PC-9 (cell line): ENCODE data around the gene MOV10L1. TPM values are rescaled to one million over a fixed set of nuclear protein-coding genes. Genes with fewer than 3 reads are reported as not detected.

ENCODE experiments used
- BruUV-seq: library from RNA; stranded (reverse); fragments of 400-500 nt; replicated peaks from 2 replicates; lab custom pipeline; 2021; lab: Mats Ljungman, UMichigan
- CTCF ChIA-PET: fragments of 300-600 bp; sonication (Branson Sonifier 250); formaldehyde crosslinking; loops from one replicate; lab custom pipeline; 2022; ENCODE audit warnings: antibody characterized with exemption; lab: Charles Lee
- POLR2A ChIA-PET: fragments of 300-600 bp; sonication (Branson Sonifier 250); formaldehyde crosslinking; loops from one replicate; lab custom pipeline; 2022; ENCODE audit warnings: antibody characterized with exemption; ENCODE audit not compliant: unreplicated experiment; lab: Charles Lee
- DNase-seq, 2 experiments: peaks; one replicate each; pipeline versions ENCODE4 v3.0.0 to v3.0.0-alpha.2; 2015 to 2022; ENCODE audit warnings: mixed read lengths in 1 of 2
- H2AFZ ChIP-seq: fragments of 200-600 bp; sonication (generic); 2 replicates; pipeline ENCODE4 v1.8.1; 2017; ENCODE audit warnings: antibody characterized with exemption
- H3F3A ChIP-seq: fragments of 200-600 bp; sonication (generic); 2 replicates; pipeline ENCODE4 v1.8.1; 2017; ENCODE audit warnings: antibody characterized with exemption, mild to moderate bottlenecking, low read depth; ENCODE audit not compliant: insufficient read depth
- H3K27ac ChIP-seq: fragments of 200-600 bp; sonication (generic); 2 replicates; pipeline ENCODE4 v1.6.1; 2016; ENCODE audit warnings: mixed run types
- H3K27me3 ChIP-seq: fragments of 200-600 bp; sonication (generic); 2 replicates; pipeline ENCODE4 v1.6.1; 2016; ENCODE audit warnings: low read depth, mixed run types; ENCODE audit not compliant: insufficient read depth
- H3K36me3 ChIP-seq: fragments of 200-600 bp; sonication (generic); 2 replicates; pipeline ENCODE4 v1.6.1; 2016; ENCODE audit warnings: low read depth, mixed run types
- H3K4me1 ChIP-seq: fragments of 200-600 bp; sonication (generic); replicated peaks from 2 replicates; pipeline ENCODE4 v1.6.1; 2016; ENCODE audit warnings: mixed run types; ENCODE audit not compliant: insufficient read depth
- H3K4me2 ChIP-seq: fragments of 200-600 bp; sonication (generic); 2 replicates; pipeline ENCODE4 v1.6.1; 2017; ENCODE audit warnings: mixed run types
- H3K4me3 ChIP-seq: fragments of 200-600 bp; sonication (generic); 2 replicates; pipeline ENCODE4 v1.6.1; 2016; ENCODE audit warnings: mixed run types
- H3K79me2 ChIP-seq: fragments of 200-600 bp; sonication (generic); 2 replicates; pipeline ENCODE4 v1.6.1; 2017; ENCODE audit warnings: low read depth, mixed run types
- H3K9me2 ChIP-seq: fragments of 200-600 bp; sonication (generic); 2 replicates; pipeline ENCODE4 v1.8.1; 2017; ENCODE audit warnings: mild to moderate bottlenecking; ENCODE audit not compliant: insufficient read depth
- H3K9me3 ChIP-seq: fragments of 200-600 bp; sonication (generic); 2 replicates; pipeline ENCODE4 v1.8.1; 2016; ENCODE audit warnings: low read depth; ENCODE audit not compliant: insufficient read depth
- H4K20me1 ChIP-seq: fragments of 200-600 bp; sonication (generic); 2 replicates; pipeline ENCODE4 v1.8.1; 2017; ENCODE audit not compliant: insufficient read depth
- CTCF ChIP-seq: fragments of 200-600 bp; sonication (generic); conservative IDR thresholded peaks from 2 replicates; pipeline ENCODE4 v1.6.1; 2017; ENCODE audit warnings: mixed run types, antibody characterized with exemption, mild to moderate bottlenecking, moderate library complexity
- EZH2 ChIP-seq: fragments of 200-600 bp; sonication (generic); IDR thresholded peaks from 2 replicates; pipeline ENCODE4 v1.8.0; 2017; ENCODE audit warnings: antibody characterized with exemption, low read depth
- intact Hi-C: fragments of 100-400 bp; cut with micrococcal nuclease; formaldehyde crosslinking; loops from one replicate; pipeline ENCODE4 v1.10.0; 2022; ENCODE audit not compliant: unreplicated experiment
- total RNA-seq: library from RNA; stranded (reverse); gene quantifications from 2 replicates; pipeline ENCODE4 v1.2.3, GENCODE V29; 2021

Gene MOV10L1
- total RNA-seq, 1 experiment from 2014 or later = not detected

- H3K4me1 ChIP-seq = no peaks in the 10 kb centered on the region
- no peak overlapping the region for H3K4me2 ChIP-seq
- peaks cover 66% of the 10 kb centered on the region for H3K27me3 ChIP-seq
- POLR2A ChIA-PET = no interaction called here
- DNase-seq = no peak
- intact Hi-C loops = no loop called here
- H3K27ac ChIP-seq = no peak overlapping the region
- TF ChIP-seq CTCF (no peak), EZH2 (no peak)
- H4K20me1 ChIP-seq = no peaks in the 10 kb centered on the region
- no peaks in the 10 kb centered on the region for H3K9me2 ChIP-seq
- no peaks in the 10 kb centered on the region for H3K9me3 ChIP-seq
- no peak overlapping the region for H2AFZ ChIP-seq
- H3K36me3 ChIP-seq = no peaks in the 10 kb centered on the region
- H3F3A ChIP-seq = no peaks in the 10 kb centered on the region
- no TSS peak for BruUV-seq
- no peak overlapping the region for H3K4me3 ChIP-seq
- CTCF ChIA-PET = no interaction called here
- H3K79me2 ChIP-seq = no peaks in the 10 kb centered on the region
Measured at GRCh38 chr22:50062509-50063135, 27.2 kb upstream of the MOV10L1 start.

GRCh38 chr22:50063589-50064393, 26.0 kb upstream of the MOV10L1 start:
- BruUV-seq = no TSS peak
- H3K9me2 ChIP-seq = no peaks in the 10 kb centered on the region

GRCh38 chr22:50064453-50064852, 25.4 kb upstream of the MOV10L1 start:
- Histone ChIP-seq H3K4me2 (no peak overlapping the region), H3K4me1 (no peaks in the 10 kb centered on the region), H3F3A (no peaks in the 10 kb centered on the region), H3K4me3 (no peak overlapping the region), H4K20me1 (no peaks in the 10 kb centered on the region), H3K27ac (no peak overlapping the region), H3K9me3 (no peaks in the 10 kb centered on the region), H3K36me3 (no peaks in the 10 kb centered on the region), H2AFZ (no peak overlapping the region), H3K9me2 (no peaks in the 10 kb centered on the region), H3K27me3 (peaks cover 66% of the 10 kb centered on the region), H3K79me2 (no peaks in the 10 kb centered on the region)
- ChIA-PET POLR2A (interaction anchor here (0.5 kb wide), 1 partner anchor 62 kb away, joined by 4 read pairs; no protein-coding TSS in a partner anchor), CTCF (no interaction called here)
- DNase-seq = no peak
- BruUV-seq = no TSS peak
- no peak for TF ChIP-seq EZH2
- no peak for TF ChIP-seq CTCF
- intact Hi-C loops = no loop called here

More at GRCh38 chr22:50063589-50064393, 26.0 kb upstream of the MOV10L1 start:
- Histone ChIP-seq H3K79me2 (no peaks in the 10 kb centered on the region), H3K4me1 (no peaks in the 10 kb centered on the region), H3K27ac (no peak overlapping the region), H4K20me1 (no peaks in the 10 kb centered on the region), H3K36me3 (no peaks in the 10 kb centered on the region), H3K9me3 (no peaks in the 10 kb centered on the region), H2AFZ (no peak overlapping the region), H3K4me3 (no peak overlapping the region), H3K4me2 (no peak overlapping the region), H3F3A (no peaks in the 10 kb centered on the region), H3K27me3 (peaks cover 72% of the 10 kb centered on the region)
- TF ChIP-seq EZH2 (no peak), CTCF (no peak)
- CTCF ChIA-PET = no interaction called here
- no peak for DNase-seq
- intact Hi-C loops = no loop called here
- POLR2A ChIA-PET = no interaction called here
